Activated naive CD4-positive, alpha-beta T cell treated with anti-CD3 and anti-CD28 coated beads, Interleukin-2, amount 50 U/mL, for 24 hours (primary cell): Measurements from ENCODE around the gene TPRG1.

Source experiments
- H3K27ac Mint-ChIP-seq: one replicate; pipeline ENCODE4 v1.8.0; 2021; ENCODE audit warnings: mild to moderate bottlenecking, mixed read lengths
- H3K27me3 Mint-ChIP-seq: one replicate; pipeline ENCODE4 v1.8.0; 2021; ENCODE audit warnings: mixed read lengths
- H3K36me3 Mint-ChIP-seq: one replicate; pipeline ENCODE4 v1.8.0; 2021; ENCODE audit warnings: mixed read lengths
- H3K4me1 Mint-ChIP-seq: one replicate; pipeline ENCODE4 v1.8.0; 2021; ENCODE audit warnings: mixed read lengths
- H3K4me3 Mint-ChIP-seq: one replicate; pipeline ENCODE4 v1.8.0; 2021; ENCODE audit warnings: mild to moderate bottlenecking, mixed read lengths
- H3K9me3 Mint-ChIP-seq: one replicate; pipeline ENCODE4 v1.8.0; 2021; ENCODE audit warnings: mixed read lengths

TPRG1 gene

GRCh38 chr3:189360291-189360690 is 188.5 kb downstream of the TPRG1 start:
- Mint-ChIP-seq H3K27me3 (no peaks in the 10 kb centered on the region), H3K27ac (no peak overlapping the region), H3K4me1 (peaks cover 28% of the 10 kb centered on the region), H3K4me3 (no peak overlapping the region), H3K9me3 (no peaks in the 10 kb centered on the region), H3K36me3 (peaks cover 2% of the 10 kb centered on the region)

- Mint-ChIP-seq H3K4me1 (peaks cover 19% of the 10 kb centered on the region), H3K27ac (no peak overlapping the region), H3K27me3 (no peaks in the 10 kb centered on the region), H3K9me3 (no peaks in the 10 kb centered on the region), H3K4me3 (no peak overlapping the region), H3K36me3 (peaks cover 2% of the 10 kb centered on the region)
Measured at GRCh38 chr3:189361103-189361835, 189.5 kb downstream of the TPRG1 start.

GRCh38 chr3:189363590-189364255 is 192.0 kb downstream of the TPRG1 start:
- H3K9me3 Mint-ChIP-seq, result no peaks in the 10 kb centered on the region
- H3K27ac Mint-ChIP-seq, result no peak overlapping the region
- H3K4me1 Mint-ChIP-seq, result peaks cover 19% of the 10 kb centered on the region
- H3K4me3 Mint-ChIP-seq, result no peak overlapping the region
- H3K36me3 Mint-ChIP-seq, result peaks cover 2% of the 10 kb centered on the region
- no peaks in the 10 kb centered on the region for H3K27me3 Mint-ChIP-seq

- H3K27ac Mint-ChIP-seq, result no peak overlapping the region
- no peaks in the 10 kb centered on the region for H3K9me3 Mint-ChIP-seq
- H3K4me3 Mint-ChIP-seq, result no peak overlapping the region
- H3K27me3 Mint-ChIP-seq, result no peaks in the 10 kb centered on the region
- peaks cover 19% of the 10 kb centered on the region for H3K4me1 Mint-ChIP-seq
- H3K36me3 Mint-ChIP-seq, result no peaks in the 10 kb centered on the region
Measured at GRCh38 chr3:189365609-189366564, 194.1 kb downstream of the TPRG1 start.

- Mint-ChIP-seq H3K4me1 (peaks cover 9% of the 10 kb centered on the region), H3K9me3 (no peaks in the 10 kb centered on the region), H3K4me3 (no peak overlapping the region), H3K27ac (no peak overlapping the region), H3K27me3 (no peaks in the 10 kb centered on the region), H3K36me3 (no peaks in the 10 kb centered on the region)
Measured at GRCh38 chr3:189368384-189368783, 196.6 kb downstream of the TPRG1 start.

- H3K36me3 Mint-ChIP-seq, result no peaks in the 10 kb centered on the region
- H3K4me1 Mint-ChIP-seq, result peaks cover 7% of the 10 kb centered on the region
- no peaks in the 10 kb centered on the region for H3K9me3 Mint-ChIP-seq
- H3K27me3 Mint-ChIP-seq, result no peaks in the 10 kb centered on the region
- no peak overlapping the region for H3K4me3 Mint-ChIP-seq
- no peak overlapping the region for H3K27ac Mint-ChIP-seq
Measured at GRCh38 chr3:189369636-189370035, 197.9 kb downstream of the TPRG1 start.

GRCh38 chr3:189372243-189372642 is 200.5 kb downstream of the TPRG1 start:
- H3K36me3 Mint-ChIP-seq, result peaks cover 3% of the 10 kb centered on the region
- peaks cover 8% of the 10 kb centered on the region for H3K9me3 Mint-ChIP-seq
- no peak overlapping the region for H3K27ac Mint-ChIP-seq
- no peak overlapping the region for H3K4me3 Mint-ChIP-seq
- peaks cover 7% of the 10 kb centered on the region for H3K4me1 Mint-ChIP-seq
- H3K27me3 Mint-ChIP-seq, result no peaks in the 10 kb centered on the region
